NCI-H1417 treated with DMSO at 0.1 percent for 48 hours (cell line): ENCODE data around the gene HIVEP3.

Experiments
- DNase-seq: peaks from one replicate; lab custom pipeline; 2025; lab: John Stamatoyannopoulos, UW

The HIVEP3 gene

DNA sequence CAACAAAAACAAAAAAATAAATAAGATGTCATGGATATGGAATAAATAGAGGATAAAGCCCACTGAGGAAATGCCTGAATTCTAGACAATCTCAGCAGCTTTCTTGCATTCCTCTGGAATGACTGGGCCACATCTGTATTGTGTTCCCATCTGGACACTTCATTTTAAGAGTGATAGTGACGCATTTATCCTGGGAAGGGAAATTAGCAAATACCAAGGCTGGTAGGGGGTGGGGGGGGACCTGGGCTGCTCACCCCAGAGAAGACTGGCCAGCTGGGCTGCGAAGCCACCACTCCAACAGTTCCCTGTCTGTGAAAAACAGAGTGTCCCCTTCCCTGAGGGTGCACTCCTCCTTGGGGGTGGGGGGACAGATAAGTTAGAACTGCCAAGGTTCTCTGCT lies 106.3 kb downstream of the HIVEP3 start:
- DNase-seq, result no peak

DNA sequence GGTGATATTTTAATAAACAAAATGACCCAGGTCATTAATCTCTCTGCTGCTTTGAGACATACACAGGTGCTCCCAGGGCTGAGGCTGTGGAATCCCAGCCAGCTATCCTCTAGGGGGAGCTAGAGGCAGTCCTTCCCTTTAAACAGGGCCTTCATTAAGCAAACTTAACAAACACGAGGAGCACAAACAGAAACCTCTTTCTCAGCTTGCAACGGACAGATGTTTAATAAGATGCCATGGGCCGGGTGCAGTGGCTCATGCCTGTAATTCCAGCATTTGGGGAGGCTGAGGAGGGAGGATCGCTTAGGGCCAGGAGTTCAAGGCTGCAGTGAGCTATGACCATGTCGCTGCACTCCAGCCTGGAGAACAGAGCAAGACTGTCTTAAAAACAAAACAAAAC lies 106.7 kb downstream of the HIVEP3 start:
- no peak for DNase-seq

DNA sequence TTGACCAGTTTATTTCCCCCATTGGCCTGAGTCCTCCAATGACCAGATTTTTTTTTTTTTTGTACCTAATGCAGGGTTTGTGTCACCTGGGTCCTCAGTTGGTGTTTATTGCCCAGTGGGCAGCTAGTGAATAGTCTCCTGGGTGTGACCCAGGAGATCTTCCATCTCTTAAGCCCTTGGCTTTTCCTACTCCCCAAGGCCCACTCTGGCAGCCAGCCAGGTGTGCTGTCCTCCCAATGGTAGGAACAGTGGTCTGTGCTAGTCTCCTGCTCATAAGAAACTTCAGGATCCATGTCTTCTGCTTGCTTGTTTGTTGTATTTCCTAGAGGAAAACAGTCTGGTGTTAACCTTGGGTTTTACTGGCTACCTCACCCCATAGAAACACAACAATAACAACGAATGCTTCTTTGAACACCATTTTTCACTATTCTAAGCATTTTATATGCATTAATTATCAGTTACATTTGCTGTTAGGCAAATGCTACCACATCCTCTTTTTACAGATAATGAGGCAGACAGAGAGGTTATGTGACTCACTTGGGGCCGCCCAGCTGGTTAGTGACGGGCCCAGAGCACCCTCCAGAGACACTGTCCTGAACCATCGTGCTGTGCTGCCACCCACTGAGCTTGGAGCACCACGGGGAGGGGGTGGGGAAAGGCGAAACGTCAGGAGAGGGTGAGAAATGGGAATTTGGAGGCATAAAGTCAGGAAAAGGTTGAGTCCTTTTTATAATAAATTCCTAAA lies 107.5 kb downstream of the HIVEP3 start:
- DNase-seq, result no peak

DNA sequence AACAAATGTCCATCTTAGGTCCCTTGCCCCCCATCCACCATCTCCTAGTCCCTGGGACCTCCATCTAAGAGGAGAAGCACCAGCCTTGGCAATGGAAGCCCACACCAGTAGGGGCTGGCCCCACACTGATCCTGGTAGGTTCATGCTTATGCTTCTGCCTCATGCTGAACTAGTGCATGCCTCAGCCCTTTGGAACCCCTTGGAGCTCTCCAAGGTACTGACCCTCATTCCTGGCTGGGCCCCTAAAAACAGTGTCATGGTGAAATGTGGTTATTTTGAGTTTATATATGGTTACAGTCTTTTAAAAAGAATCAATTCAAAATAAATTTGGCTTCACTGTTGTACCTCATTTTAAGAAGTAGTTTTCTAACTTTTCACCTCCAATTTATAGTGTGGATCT lies 108.3 kb downstream of the HIVEP3 start:
- no peak for DNase-seq

DNA sequence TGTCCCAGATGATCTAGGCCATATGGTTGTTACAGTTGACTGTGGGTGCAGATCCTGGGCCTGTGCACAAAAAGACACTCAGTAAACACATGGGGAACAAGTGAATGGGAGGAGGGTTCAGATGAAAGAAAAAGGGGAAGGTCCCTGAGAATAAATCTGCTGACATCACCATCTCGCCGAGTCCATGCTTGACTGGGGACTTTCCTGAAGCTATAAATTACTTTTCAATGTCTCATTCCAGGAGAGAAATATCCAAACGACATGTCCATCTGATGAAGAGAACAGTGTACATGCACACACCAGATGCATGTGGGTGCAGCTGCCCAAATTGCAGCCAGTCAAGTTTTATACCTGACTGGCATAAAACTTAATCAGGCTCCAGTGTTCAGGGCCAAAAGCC lies 109.0 kb downstream of the HIVEP3 start:
- DNase-seq, result no peak

DNA sequence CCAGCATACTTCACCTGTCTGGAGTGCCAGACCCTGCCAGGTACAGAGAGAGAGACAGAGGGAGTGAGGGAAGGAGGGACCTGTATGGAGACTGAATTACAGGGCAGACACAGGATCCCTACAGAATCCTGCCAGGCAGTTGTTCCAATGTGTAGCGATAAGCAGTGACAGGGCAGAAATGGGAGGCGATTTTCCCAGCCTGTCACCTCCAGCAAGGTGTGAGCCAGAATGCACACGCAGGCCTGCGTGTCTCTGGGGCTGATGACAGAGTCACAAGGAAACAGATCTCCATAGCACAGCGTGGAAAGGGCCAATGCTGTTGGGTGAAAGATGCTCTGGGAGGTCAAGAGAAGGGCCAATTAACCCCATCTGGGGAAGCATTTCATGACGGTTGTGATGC lies 111.3 kb downstream of the HIVEP3 start:
- no peak for DNase-seq

DNA sequence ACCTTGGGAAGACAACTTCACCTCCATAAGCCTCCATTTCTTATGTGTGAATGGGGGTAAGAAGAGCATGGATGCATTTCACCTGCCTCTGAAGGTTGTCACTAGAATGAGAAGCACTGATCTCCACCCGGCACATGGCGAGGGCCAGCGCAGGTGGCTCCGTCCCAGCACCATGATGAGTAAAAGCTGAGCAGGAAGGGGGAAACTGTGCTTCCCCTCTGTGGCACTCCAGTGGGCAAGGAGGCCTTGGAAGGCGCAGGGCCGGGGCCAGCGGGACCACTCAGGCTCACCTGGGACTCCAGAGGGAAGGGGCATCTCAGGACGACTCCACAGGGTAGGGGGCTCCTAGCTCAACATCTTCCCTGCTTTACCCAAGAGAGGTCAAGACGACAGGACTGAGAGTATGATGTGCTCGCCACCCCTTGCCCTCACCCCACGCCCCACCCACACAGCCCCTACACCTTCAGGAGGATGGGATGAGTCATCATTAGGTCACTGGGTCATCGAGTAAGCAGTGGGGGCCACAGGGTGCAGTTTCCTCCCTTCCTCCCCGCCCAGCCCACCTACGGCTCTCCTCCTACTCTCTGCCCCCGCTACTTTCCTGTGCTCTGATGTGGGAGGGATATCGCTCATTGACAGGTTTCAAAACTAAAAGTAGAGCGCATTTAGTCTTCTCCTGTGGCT lies 112.1 kb downstream of the HIVEP3 start:
- DNase-seq, result no peak

DNA sequence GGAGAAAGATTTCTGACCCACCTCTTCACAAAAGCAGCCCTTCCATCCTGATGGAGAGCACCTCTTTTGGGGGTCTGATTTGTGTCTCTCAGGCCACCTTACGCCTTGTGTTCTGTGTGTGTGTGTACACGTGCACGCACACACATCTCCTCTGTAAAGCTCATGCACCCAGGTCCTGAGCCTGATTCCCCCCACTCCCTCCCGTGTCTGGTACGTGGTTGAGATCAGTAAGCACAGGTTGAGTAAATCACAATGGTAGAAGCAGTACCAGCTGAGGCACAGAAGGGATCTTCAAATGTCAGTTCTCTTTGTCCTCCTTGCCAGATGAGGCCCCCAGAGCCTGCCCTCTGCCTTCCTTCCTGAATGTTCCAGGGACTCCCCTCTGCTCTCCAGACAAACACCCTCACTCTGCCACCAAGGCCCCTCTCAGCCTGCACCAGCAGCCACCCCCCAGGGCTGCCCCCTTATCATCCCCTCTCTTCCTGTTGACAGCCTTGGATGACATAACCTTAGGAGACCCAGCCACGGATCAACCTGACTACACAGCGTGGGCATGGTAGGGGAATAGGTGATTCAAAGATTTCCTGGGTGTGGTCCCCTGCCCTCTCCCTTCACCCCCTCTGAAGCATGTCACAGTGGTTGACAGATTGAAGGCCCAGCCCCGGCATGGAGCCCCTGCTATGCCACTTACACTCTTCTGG lies 112.8 kb downstream of the HIVEP3 start:
- no peak for DNase-seq

DNA sequence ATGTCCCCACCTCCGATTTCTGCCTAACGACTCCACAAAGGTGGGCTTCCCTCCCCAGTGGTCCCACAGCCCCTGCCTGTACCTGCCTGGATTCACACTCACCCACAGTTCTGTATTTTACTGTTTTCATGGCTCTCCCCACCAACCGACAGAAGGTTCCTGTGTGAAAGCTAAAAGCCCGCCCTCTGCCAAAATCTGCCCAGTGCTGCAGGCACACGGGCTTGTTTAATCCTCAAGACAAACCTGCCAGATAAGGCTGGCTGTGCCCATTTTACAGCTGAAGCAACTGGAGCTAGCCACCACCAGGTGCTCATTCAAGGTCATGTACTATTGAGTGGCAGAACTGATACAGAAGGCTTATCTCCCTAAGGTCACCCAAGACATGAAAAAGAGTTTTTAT lies 114.5 kb downstream of the HIVEP3 start:
- DNase-seq, result no peak

DNA sequence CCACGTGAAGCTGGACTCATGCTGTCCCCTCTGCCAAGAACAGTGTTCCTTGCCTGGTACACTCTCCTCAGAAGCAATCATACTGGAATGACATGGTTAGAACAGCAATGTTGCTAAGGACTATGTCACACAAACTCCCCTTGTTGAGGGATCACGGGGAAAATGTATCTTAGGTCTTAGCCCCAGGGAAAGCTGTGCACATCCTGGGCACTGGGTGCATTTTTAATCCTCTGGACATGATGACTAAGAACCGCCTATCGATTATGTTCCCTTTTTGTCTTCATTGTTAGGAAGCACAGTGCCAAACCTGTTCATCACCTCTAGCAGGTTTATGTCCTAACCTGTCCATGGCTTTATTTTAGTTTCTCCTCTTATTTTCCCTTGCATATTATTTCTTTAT lies 115.1 kb downstream of the HIVEP3 start:
- DNase-seq, result no peak

DNA sequence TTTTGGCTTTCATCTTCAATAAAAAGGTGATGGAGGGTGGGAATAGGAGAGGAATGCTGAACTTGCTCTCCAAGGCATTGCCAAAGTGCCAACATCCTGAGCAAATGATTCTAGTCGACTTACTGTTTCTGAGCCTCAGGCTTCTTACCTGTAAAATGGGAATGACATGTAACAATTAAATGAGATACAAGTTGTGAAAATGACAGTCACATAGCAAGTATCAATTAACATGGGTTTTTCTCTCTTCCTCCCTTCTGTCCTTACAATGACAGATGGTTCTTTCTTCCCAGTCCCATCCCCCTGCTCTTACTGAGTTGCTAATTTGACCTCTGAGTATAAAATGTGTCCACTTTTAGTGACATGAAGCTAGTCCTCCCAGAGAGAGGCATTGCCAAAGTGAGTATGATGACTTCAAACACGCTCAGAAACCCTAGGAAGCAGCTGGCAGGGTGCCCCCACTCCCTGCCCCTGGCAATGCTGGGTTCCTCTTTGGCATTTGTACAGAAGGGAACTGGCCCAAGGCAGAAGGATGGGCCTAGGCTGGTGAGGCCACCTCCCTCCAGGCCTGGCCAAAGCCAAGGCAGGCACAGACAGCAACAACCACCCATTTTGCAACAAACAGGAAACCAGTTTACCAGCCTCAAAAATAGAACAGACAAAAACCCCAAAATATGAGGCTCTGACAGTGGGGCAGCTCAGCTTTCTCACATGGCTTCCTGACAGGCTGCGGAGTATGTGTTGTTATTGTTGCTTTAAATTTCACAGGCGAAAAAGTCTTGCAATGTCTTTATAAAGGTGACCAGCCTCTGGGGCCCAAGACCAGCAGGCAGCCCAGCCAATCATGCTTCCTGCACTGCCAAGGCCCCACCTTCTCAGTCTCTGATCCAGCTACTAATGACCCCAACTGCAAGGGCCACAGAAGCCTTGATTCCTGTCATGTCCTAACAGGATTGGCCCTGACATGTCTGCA lies 115.9 kb downstream of the HIVEP3 start:
- DNase-seq, result no peak

DNA sequence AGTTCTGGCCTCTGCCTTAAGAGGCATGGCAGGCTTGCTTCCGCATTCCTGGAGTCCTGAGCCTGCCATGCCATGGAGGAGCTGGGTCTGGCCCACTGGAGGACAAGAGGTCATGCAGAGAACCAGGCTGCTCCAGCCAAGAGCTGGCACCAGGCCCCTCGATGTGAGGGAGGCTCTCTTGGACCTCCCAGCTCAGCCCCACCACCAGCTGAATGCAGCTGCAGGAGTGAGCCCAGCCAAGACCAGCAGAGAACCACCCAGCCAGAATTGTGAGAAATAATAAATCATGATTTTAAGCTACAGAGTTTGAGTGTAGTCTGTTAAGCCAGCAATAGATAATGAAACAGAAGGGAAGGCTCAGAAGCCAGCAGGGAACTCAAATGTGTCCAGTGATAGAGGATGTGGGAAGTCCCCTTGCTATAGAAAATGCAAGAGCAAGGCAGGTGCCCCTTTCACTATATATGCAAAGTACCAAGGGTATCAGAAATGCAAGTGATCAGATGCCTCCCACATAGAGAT lies 118.4 kb downstream of the HIVEP3 start:
- no peak for DNase-seq

DNA sequence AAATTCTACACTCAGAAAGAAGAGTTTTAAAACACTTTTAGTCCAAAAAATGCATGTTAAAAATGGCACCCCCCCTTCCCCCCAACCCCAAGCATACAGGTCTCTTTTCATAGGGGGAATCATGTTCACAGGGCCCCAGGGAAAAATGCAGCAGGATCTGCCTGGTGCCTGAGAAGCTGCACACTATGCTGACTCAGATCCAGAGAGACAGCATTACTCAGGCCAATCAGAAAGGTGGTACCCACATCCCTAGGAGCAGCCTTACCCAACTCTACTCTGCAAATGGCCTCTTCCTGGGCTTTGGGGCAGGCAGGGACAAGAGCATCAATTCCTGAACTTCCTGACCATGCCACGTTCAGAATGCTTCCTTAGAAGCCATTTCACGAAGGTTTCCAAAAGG lies 119.0 kb downstream of the HIVEP3 start:
- no peak for DNase-seq

DNA sequence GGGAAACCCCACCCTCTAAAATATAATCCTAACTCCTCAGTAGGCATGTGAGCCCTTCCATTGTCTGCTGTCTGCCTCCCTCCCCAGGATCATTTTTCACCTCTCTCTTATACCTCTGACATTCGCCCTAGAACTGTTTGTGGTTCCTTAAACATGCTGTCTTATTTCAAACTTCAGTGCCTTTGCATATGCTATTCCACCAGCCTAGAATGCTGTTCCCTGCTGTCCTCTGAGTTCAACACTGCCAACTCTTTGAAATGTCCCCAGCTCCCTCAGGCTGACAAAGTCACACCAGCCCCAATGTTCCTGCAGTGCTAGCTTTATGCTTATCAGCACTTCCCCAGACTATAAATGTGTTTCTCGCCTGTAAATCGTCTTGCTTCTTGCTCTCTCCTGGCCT lies 119.5 kb downstream of the HIVEP3 start:
- no peak for DNase-seq

DNA sequence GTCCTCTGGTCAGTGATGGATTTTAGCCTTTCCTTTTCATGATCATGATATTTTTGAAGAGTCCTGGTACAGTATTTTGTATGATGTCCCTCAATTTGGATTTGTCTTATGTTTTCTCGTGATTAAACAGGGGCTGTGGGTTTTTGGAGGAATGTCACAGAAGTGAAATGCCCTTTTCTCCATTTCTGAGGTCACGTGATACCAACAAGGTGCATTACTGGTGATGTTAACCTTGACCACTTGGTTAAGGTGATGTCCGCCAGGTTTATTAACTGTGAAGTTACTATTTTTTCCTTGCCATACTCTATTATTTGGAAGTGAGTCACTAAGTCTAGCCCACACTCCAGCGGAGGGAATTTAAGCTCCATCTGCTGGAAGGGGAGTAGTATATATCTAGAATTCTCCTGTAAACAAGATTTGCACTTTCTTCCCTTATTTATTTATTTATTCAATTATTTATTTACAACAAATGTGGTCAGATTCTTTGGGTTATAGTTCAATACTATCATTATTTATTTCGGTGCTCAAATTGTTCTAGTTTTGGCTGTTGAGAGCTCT lies 123.4 kb downstream of the HIVEP3 start:
- DNase-seq, result no peak

DNA sequence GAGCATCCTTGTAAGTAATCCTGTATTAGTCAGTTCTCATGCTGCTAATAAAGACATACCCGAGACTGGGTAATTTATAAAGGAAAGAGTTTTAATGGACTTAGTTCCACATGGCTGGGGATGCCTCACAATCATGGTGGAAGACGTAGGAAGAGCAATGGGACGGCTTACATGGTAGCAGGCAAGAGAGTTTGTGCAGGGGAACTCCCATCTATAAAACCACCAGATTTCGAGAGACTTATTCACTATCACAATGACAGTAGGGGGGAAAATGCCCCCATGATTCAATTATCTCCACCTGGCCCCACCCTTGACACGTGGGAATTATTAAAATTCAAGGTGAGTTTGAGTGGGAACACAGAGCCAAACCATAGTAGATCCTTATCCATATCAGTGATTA lies 124.7 kb downstream of the HIVEP3 start:
- no peak for DNase-seq

DNA sequence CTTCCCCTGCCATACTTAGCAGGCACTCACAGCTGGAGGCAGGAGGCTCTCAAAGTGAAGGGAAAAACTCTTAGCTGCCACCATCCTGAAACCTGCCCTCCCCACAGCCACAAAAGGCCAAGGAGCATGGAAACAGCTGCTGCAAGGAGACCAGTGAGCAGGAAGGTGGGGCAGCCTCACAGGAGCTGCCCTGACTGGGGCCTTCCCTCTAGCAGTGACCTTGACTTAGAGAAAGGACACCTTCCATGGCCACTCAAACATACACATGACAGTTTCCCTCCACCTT lies 126.3 kb downstream of the HIVEP3 start:
- DNase-seq, result no peak

DNA sequence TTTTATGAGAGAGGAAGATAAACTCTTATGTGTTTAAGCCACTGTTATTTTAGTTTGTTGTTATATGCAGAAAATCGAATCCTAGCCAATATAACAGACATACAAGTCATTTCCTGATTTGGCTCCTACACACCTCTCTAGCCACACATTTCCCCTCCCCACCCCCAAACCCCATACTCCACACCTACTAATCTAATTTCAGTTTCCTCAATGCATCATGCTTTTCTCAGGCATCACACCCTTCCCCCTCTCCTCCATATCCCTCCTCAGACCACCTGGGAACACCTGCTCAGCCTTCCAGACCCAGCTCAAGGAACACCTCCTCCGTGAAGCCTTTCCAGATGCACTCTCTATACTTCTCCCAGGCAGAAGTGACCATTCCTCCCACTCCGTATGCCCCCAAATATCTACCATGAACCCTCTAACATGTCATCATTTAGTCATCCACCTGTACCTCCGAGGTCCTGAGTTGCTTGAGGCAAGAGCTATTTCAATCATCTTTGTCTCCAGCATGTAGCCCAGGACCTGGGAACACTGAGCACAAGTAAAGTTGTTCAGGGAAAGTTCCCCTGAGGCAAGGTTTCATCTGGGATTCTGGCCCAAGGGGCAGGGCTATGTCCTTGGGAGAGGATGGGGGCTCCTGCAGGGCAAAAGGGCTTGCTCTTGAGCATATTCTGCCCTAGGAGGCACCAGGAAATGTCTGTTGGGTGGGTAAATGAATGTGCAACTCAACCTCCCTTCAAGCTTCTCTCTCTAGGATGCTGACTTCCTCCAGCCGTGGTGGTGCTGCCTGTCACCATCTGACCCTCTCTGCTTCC lies 126.8 kb downstream of the HIVEP3 start:
- no peak for DNase-seq

DNA sequence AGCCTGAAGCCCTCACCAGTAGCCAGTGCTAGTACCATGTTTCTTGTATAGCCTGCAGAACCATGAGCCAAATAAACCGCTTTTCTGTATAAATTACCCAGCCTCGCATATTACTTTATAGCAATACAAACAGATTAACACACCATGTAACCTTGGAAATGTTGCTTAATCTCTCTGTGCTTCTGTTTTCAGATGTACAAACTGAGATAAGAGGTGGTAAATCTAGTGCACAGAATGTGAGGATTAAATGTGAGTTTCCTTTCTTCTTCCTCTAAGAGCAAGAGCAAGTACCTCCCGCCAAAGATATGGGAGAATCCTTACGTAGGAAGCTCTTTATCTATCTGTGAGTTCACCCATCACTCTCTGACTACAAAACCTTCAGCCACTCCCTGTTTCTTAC lies 128.4 kb downstream of the HIVEP3 start:
- DNase-seq, result no peak

DNA sequence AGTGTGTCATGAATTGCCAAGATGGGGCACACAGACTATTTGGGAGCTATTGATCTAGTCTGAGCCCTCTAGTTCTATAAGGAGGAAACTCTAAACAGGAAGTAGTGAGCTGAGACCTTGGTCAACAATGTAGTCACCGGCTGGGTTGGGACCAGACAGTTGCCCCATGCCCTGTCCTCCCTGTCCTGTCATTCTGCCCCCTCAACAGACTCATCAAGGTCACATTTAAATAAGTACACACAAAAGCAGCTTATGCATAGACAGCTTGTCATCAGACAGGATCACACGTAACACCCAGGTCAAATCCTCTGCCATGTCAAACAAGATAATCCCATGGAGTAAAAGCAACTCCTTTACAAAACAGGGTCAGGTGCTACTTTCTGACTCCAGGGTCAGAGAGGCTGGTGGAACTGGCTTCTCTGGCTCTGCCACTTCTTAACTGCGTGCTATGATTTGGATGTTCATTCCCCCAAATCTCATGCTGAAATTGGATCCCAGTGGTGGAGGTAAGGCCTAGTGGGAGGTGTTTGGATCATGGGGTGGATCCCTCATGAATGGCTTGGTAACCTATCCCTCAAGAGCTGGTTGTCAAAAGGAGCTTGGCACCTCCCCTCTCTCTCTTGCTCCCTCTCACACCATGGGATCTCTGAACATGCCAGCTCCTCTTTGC lies 128.9 kb downstream of the HIVEP3 start:
- DNase-seq, result no peak
